ENCODE results near the gene TTLL11.

The TTLL11 gene

GRCh38 chr9:121836366-121836885, 256.7 kb downstream of the TTLL11 start:
- H3K36me3 ChIP-seq = no peaks in the 10 kb centered on the region
- no peak overlapping the region for H3K27ac ChIP-seq
- no peaks in the 10 kb centered on the region for H3K27me3 ChIP-seq
- no peak overlapping the region for H3K4me3 ChIP-seq (ENCODE audit: low read depth in 1 of 2, low read length in 1 of 2)
- no peaks in the 10 kb centered on the region for H3K4me1 ChIP-seq (ENCODE audit: control insufficient read depth in 1 of 2, insufficient read depth in 1 of 2, low read depth in 1 of 2, low read length in 1 of 2)
- H3K9me3 ChIP-seq = no peaks in the 10 kb centered on the region
- no peak for TF ChIP-seq CTCF (IDR thresholded peaks at IDR 0.05)

GRCh38 chr9:121835587-121836365, 257.3 kb downstream of the TTLL11 start:
- Histone ChIP-seq H3K9me3 (no peaks in the 10 kb centered on the region), H3K27ac (no peak overlapping the region), H3K27me3 (no peaks in the 10 kb centered on the region), H3K36me3 (no peaks in the 10 kb centered on the region), H3K4me1 (ENCODE audit: control insufficient read depth in 1 of 2, insufficient read depth in 1 of 2, low read depth in 1 of 2, low read length in 1 of 2) (no peaks in the 10 kb centered on the region), H3K4me3 (ENCODE audit: low read depth in 1 of 2, low read length in 1 of 2) (no peak overlapping the region)
- TF ChIP-seq CTCF (IDR thresholded peaks at IDR 0.05) = no peak

GRCh38 chr9:121833061-121833460, 260.0 kb downstream of the TTLL11 start:
- TF ChIP-seq CTCF (IDR thresholded peaks at IDR 0.05) = no peak
- Histone ChIP-seq H3K27me3 (no peaks in the 10 kb centered on the region), H3K4me3 (ENCODE audit: low read depth in 1 of 2, low read length in 1 of 2) (no peak overlapping the region), H3K27ac (no peak overlapping the region), H3K9me3 (no peaks in the 10 kb centered on the region), H3K4me1 (ENCODE audit: control insufficient read depth in 1 of 2, insufficient read depth in 1 of 2, low read depth in 1 of 2, low read length in 1 of 2) (no peaks in the 10 kb centered on the region), H3K36me3 (no peaks in the 10 kb centered on the region)

DNA sequence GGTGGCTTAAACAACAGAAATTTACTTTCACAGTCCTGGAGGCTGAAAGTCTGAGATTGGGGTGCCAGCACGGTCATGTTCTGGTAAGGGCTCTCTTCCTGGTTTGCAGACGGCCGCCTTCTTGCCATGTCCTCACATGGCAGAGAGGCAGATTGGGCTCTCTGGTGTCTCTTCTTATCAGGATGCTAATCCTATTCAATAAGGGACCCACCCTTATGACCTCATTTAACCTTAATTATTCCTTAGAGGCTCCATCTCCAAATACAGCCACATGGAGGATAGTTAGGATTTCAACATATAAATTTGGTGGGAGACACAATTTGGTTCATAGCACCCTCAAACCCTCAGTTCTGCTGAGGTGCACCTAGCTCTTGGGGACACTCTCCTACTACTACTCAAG, 261.2 kb downstream of the TTLL11 start:
- TF ChIP-seq CTCF (IDR thresholded peaks at IDR 0.05) = no peak
- no peaks in the 10 kb centered on the region for H3K36me3 ChIP-seq
- H3K27me3 ChIP-seq = no peaks in the 10 kb centered on the region
- no peaks in the 10 kb centered on the region for H3K9me3 ChIP-seq
- H3K4me3 ChIP-seq (ENCODE audit: low read depth in 1 of 2, low read length in 1 of 2) = no peak overlapping the region
- no peaks in the 10 kb centered on the region for H3K4me1 ChIP-seq (ENCODE audit: control insufficient read depth in 1 of 2, insufficient read depth in 1 of 2, low read depth in 1 of 2, low read length in 1 of 2)
- H3K27ac ChIP-seq = no peak overlapping the region

- H3K27ac ChIP-seq = no peak overlapping the region
- no peaks in the 10 kb centered on the region for H3K4me1 ChIP-seq (ENCODE audit: control insufficient read depth in 1 of 2, insufficient read depth in 1 of 2, low read depth in 1 of 2, low read length in 1 of 2)
- TF ChIP-seq CTCF (IDR thresholded peaks at IDR 0.05) = no peak
- H3K4me3 ChIP-seq (ENCODE audit: low read depth in 1 of 2, low read length in 1 of 2) = no peak overlapping the region
- H3K27me3 ChIP-seq = no peaks in the 10 kb centered on the region
- no peaks in the 10 kb centered on the region for H3K9me3 ChIP-seq
- H3K36me3 ChIP-seq = no peaks in the 10 kb centered on the region
Observed at GRCh38 chr9:121830441-121831140, 262.5 kb downstream of the TTLL11 start.
